ENCODE data around the gene SPPL3.

SPPL3 gene

DNA sequence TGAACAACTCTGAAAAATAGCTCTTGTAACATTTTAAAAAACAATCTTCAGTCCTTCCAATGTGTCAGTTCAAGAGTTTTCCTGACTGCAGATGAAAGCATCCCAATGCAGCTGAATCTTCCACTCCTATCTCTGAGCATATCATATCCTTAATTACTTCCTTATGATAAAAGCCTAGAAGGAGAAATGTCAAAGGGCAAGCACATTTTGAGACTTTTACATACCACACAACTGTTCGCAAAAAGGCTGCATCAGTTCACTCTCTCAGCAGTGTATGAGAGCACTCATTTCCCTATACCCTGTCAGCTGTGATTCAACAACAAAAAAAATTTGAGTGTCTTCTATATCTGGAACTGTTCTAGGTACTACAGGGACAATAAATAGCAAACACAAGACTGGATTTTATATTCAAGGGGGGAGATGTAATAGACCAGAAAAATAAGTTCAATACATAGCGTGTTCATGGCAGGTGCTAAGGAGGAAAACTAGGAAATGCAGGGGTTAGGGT lies 112.4 kb downstream of the SPPL3 start:
- TF ChIP-seq POLR2AphosphoS5 (IDR thresholded peaks at IDR 0.05; ENCODE audit: low read depth, low read length): no peak

DNA sequence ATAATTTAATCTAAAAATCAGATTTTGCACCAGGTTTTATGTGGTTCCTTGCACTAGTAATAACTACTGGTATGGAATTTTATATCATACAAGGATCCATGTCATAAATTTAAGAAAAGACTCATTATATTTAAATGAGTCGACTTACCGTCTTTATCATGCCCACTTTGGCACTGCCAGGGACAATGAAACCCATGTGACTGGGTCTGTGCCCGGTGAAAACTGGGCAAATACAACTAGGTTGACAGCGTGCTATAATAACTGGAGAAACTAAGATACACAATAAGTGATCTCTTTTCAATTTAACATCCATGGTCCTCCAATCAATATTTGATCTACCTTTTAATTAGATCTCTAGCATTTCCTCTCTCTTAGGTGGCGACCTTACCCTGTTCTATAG lies 114.0 kb downstream of the SPPL3 start:
- TF ChIP-seq POLR2AphosphoS5 (IDR thresholded peaks at IDR 0.05; ENCODE audit: low read depth, low read length) (no peak), FOXP2 (optimal IDR thresholded peaks at IDR 0.05; ENCODE audit: borderline replicate concordance, extremely low read depth, extremely low read length, insufficient read depth) (no peak), SIN3A (IDR thresholded peaks at IDR 0.05; ENCODE audit: borderline replicate concordance, insufficient read depth, low read length) (no peak), REST (IDR thresholded peaks at IDR 0.05; ENCODE audit: insufficient read depth in 1 of 2, low read depth in 2 of 2, low read length in 2 of 2) (no peak), TAF1 (IDR thresholded peaks at IDR 0.05; ENCODE audit: borderline replicate concordance, insufficient read depth, low read length) (no peak)

DNA sequence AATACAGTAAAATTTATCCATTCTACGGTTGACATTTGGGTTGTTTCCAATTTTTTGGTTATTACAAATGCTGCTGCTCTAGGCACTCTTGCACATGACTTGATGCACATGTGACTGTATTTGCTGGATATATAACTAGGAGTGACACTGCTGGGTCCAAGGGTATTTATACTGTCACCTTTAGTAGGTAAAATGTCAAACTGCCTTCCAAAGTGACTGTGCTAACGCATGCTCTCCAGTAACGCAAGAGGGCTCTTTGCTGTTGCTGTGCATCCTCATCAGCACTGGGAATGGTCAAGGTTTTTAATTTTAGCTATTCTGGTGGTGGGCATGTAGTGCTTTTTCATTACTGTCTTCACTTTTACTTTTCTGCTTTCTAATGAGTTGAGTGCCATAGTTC lies 116.3 kb downstream of the SPPL3 start:
- no peak for TF ChIP-seq POLR2AphosphoS5 (IDR thresholded peaks at IDR 0.05; ENCODE audit: low read depth, low read length)
- TF ChIP-seq FOXP2 (optimal IDR thresholded peaks at IDR 0.05; ENCODE audit: borderline replicate concordance, extremely low read depth, extremely low read length, insufficient read depth): no peak
- no peak for TF ChIP-seq TAF1 (IDR thresholded peaks at IDR 0.05; ENCODE audit: borderline replicate concordance, insufficient read depth, low read length)
- TF ChIP-seq SIN3A (IDR thresholded peaks at IDR 0.05; ENCODE audit: borderline replicate concordance, insufficient read depth, low read length): no peak
- TF ChIP-seq REST (IDR thresholded peaks at IDR 0.05; ENCODE audit: insufficient read depth in 1 of 2, low read depth in 2 of 2, low read length in 2 of 2): no peak

GRCh38 chr12:120784804-120785203 lies 119.4 kb downstream of the SPPL3 start:
- no peak for TF ChIP-seq REST (IDR thresholded peaks at IDR 0.05; ENCODE audit: insufficient read depth in 1 of 2, low read depth in 2 of 2, low read length in 2 of 2)
- TF ChIP-seq TAF1 (IDR thresholded peaks at IDR 0.05; ENCODE audit: borderline replicate concordance, insufficient read depth, low read length): no peak
- no peak for TF ChIP-seq FOXP2 (optimal IDR thresholded peaks at IDR 0.05; ENCODE audit: borderline replicate concordance, extremely low read depth, extremely low read length, insufficient read depth)
- TF ChIP-seq SIN3A (IDR thresholded peaks at IDR 0.05; ENCODE audit: borderline replicate concordance, insufficient read depth, low read length): no peak
- no peak for TF ChIP-seq POLR2AphosphoS5 (IDR thresholded peaks at IDR 0.05; ENCODE audit: low read depth, low read length)

GRCh38 chr12:120783197-120783596 lies 121.0 kb downstream of the SPPL3 start:
- TF ChIP-seq FOXP2 (optimal IDR thresholded peaks at IDR 0.05; ENCODE audit: borderline replicate concordance, extremely low read depth, extremely low read length, insufficient read depth): no peak
- no peak for TF ChIP-seq TAF1 (IDR thresholded peaks at IDR 0.05; ENCODE audit: borderline replicate concordance, insufficient read depth, low read length)
- no peak for TF ChIP-seq POLR2AphosphoS5 (IDR thresholded peaks at IDR 0.05; ENCODE audit: low read depth, low read length)
- no peak for TF ChIP-seq SIN3A (IDR thresholded peaks at IDR 0.05; ENCODE audit: borderline replicate concordance, insufficient read depth, low read length)
- TF ChIP-seq REST (IDR thresholded peaks at IDR 0.05; ENCODE audit: insufficient read depth in 1 of 2, low read depth in 2 of 2, low read length in 2 of 2): no peak

All from PFSK-1 (cell line).